NCI-H1930 (cell line): ENCODE measurements around the gene ANK2.

Experiments
- DNase-seq, 2 experiments: peaks; one replicate each; lab custom pipeline; 2025; lab: John Stamatoyannopoulos, UW

ANK2 gene

GRCh38 chr4:113289766-113290165 is 240.3 kb downstream of the ANK2 start:
- no peak for DNase-seq

GRCh38 chr4:113290666-113291065 is 241.2 kb downstream of the ANK2 start:
- DNase-seq: no peak

- DNase-seq: no peak
Observed at GRCh38 chr4:113292371-113293042, 243.1 kb downstream of the ANK2 start.

- DNase-seq: no peak
Observed at GRCh38 chr4:113293043-113293560, 243.6 kb downstream of the ANK2 start.

- no peak for DNase-seq
Observed at GRCh38 chr4:113293674-113294073, 244.2 kb downstream of the ANK2 start.

- DNase-seq: no peak
Observed at GRCh38 chr4:113294908-113295307, 245.5 kb downstream of the ANK2 start.

- DNase-seq: no peak
Observed at GRCh38 chr4:113300471-113300928, 251.0 kb downstream of the ANK2 start.

- no peak for DNase-seq
Observed at GRCh38 chr4:113302051-113302450, 252.6 kb downstream of the ANK2 start.

- no peak for DNase-seq
Observed at GRCh38 chr4:113303315-113303714, 253.9 kb downstream of the ANK2 start.

- no peak for DNase-seq
Observed at GRCh38 chr4:113311047-113311446, 261.6 kb downstream of the ANK2 start.

GRCh38 chr4:113312529-113312928 is 263.1 kb downstream of the ANK2 start:
- DNase-seq: no peak

- DNase-seq: no peak
Observed at GRCh38 chr4:113314426-113314825, 265.0 kb downstream of the ANK2 start.

- no peak for DNase-seq
Observed at GRCh38 chr4:113316879-113317278, 267.4 kb downstream of the ANK2 start.

GRCh38 chr4:113317523-113317922 is 268.1 kb downstream of the ANK2 start:
- DNase-seq: no peak

GRCh38 chr4:113322736-113323135 is 273.3 kb downstream of the ANK2 start:
- DNase-seq: no peak

GRCh38 chr4:113325876-113326615 is 276.6 kb downstream of the ANK2 start:
- DNase-seq: no peak

- DNase-seq: no peak
Observed at GRCh38 chr4:113327494-113327893, 278.0 kb downstream of the ANK2 start.

GRCh38 chr4:113328514-113328913 is 279.1 kb downstream of the ANK2 start:
- DNase-seq: no peak

GRCh38 chr4:113330200-113330599 is 280.7 kb downstream of the ANK2 start:
- no peak for DNase-seq

- no peak for DNase-seq
Observed at GRCh38 chr4:113331811-113332210, 282.4 kb downstream of the ANK2 start.

- DNase-seq: no peak
Observed at GRCh38 chr4:113332701-113333100, 283.2 kb downstream of the ANK2 start.

GRCh38 chr4:113335746-113336145 is 286.3 kb downstream of the ANK2 start:
- no peak for DNase-seq

- DNase-seq: no peak
Observed at GRCh38 chr4:113336556-113336955, 287.1 kb downstream of the ANK2 start.
